OCI-LY7 (cell line): ENCODE data around the gene CRACR2B. TPM values are rescaled to one million over a fixed set of nuclear protein-coding genes. Genes with fewer than 3 reads are reported as not detected.

Experiments
- BruUV-seq: library from RNA; stranded (reverse); fragments of 400-500 nt; replicated peaks from 2 replicates; lab custom pipeline; 2021; lab: Mats Ljungman, UMichigan
- CTCF ChIA-PET: fragments of 300-600 bp; sonication (Branson Sonifier 250); formaldehyde crosslinking; loops from one replicate; lab custom pipeline; 2022; ENCODE audit warnings: antibody characterized with exemption; ENCODE audit not compliant: unreplicated experiment; lab: Charles Lee
- POLR2A ChIA-PET: fragments of 300-600 bp; sonication (Branson Sonifier 250); formaldehyde crosslinking; loops from one replicate; lab custom pipeline; 2022; ENCODE audit warnings: antibody characterized with exemption; lab: Charles Lee
- DNase-seq: peaks from one replicate; pipeline ENCODE4 v3.0.0-alpha.2; 2015; ENCODE audit warnings: low spot score
- H2AFZ ChIP-seq: fragments of 200-600 bp; sonication (generic), shearing (Covaris generic); 2 replicates; pipeline ENCODE4 v1.6.1; 2014; ENCODE audit warnings: mild to moderate bottlenecking, antibody characterized with exemption, low read length, moderate library complexity
- H3K27ac ChIP-seq: fragments of 200-600 bp; sonication (generic); 2 replicates; pipeline ENCODE4 v1.5.1; 2014; ENCODE audit warnings: mixed run types, low read depth, mild to moderate bottlenecking, moderate library complexity, low read length, inconsistent platforms; ENCODE audit not compliant: poor library complexity, severe bottlenecking
- H3K36me3 ChIP-seq: fragments of 200-600 bp; sonication (generic); 2 replicates; pipeline ENCODE4 v1.6.1; 2014; ENCODE audit warnings: mild to moderate bottlenecking, antibody characterized with exemption, low read length, moderate library complexity, mixed read lengths; ENCODE audit not compliant: insufficient read depth
- H3K4me1 ChIP-seq: fragments of 200-600 bp; sonication (generic); 2 replicates; pipeline ENCODE4 v1.5.1; 2014; ENCODE audit warnings: mild to moderate bottlenecking, low read length; ENCODE audit not compliant: insufficient read depth, poor library complexity, severe bottlenecking
- H3K4me2 ChIP-seq: fragments of 200-600 bp; sonication (generic); 2 replicates; pipeline ENCODE4 v1.6.1; 2014; ENCODE audit warnings: mild to moderate bottlenecking, low read length
- H3K4me3 ChIP-seq: fragments of 200-600 bp; sonication (generic); 2 replicates; pipeline ENCODE4 v1.5.1; 2014; ENCODE audit warnings: mild to moderate bottlenecking, low read depth, low read length; ENCODE audit not compliant: poor library complexity, severe bottlenecking
- H3K79me2 ChIP-seq: fragments of 200-600 bp; sonication (generic); 2 replicates; pipeline ENCODE4 v1.6.1; 2016; ENCODE audit warnings: low read depth, mild to moderate bottlenecking, low read length, moderate library complexity, mixed read lengths; ENCODE audit not compliant: insufficient read depth
- H3K9me2 ChIP-seq: fragments of 200-600 bp; sonication (generic); 2 replicates; pipeline ENCODE4 v1.6.1; 2016; ENCODE audit warnings: mild to moderate bottlenecking, low read length, mixed read lengths; ENCODE audit not compliant: insufficient read depth
- H3K9me3 ChIP-seq: fragments of 200-600 bp; sonication (generic); 2 replicates; pipeline ENCODE4 v1.6.1; 2014; ENCODE audit warnings: mild to moderate bottlenecking, mixed run types, low read length, mixed read lengths
- H4K20me1 ChIP-seq: fragments of 200-600 bp; sonication (generic); 2 replicates; pipeline ENCODE4 v1.6.1; 2014; ENCODE audit warnings: mild to moderate bottlenecking, antibody characterized with exemption, low read length, moderate library complexity, mixed read lengths; ENCODE audit not compliant: insufficient read depth
- EZH2phosphoT487 ChIP-seq: fragments of 200-600 bp; sonication (generic); IDR thresholded peaks from 2 replicates; pipeline ENCODE4 v1.6.1; 2018; ENCODE audit warnings: low read depth, borderline replicate concordance, mild to moderate bottlenecking, mixed run types, antibody characterized with exemption, low read length, moderate library complexity, mixed read lengths
- intact Hi-C: fragments of 100-400 bp; cut with micrococcal nuclease; formaldehyde crosslinking; loops from one replicate; pipeline ENCODE4 v1.10.0; 2022; ENCODE audit not compliant: unreplicated experiment
- total RNA-seq, 2 experiments: library from RNA; depleted of rRNA in 1 of 2; stranded (reverse); fragments of >200 nt in 1 of 2; shearing (Covaris generic) in 1 of 2; gene quantifications; 2 replicates each; pipeline ENCODE4 v1.2.3, GENCODE V29; 2014 to 2022
- TF ChIP-seq, protein P1 (sequence below): fragments of 200-600 bp; sonication (generic); conservative IDR thresholded peaks from 2 replicates; pipeline ENCODE4 v1.5.1; 2014; ENCODE audit warnings: mild to moderate bottlenecking, antibody characterized with exemption, low read length, moderate library complexity, mixed read lengths

CRACR2B gene
- total RNA-seq, 2 experiments from 2014 or later: 2.8 to 20.1 TPM

DNA sequence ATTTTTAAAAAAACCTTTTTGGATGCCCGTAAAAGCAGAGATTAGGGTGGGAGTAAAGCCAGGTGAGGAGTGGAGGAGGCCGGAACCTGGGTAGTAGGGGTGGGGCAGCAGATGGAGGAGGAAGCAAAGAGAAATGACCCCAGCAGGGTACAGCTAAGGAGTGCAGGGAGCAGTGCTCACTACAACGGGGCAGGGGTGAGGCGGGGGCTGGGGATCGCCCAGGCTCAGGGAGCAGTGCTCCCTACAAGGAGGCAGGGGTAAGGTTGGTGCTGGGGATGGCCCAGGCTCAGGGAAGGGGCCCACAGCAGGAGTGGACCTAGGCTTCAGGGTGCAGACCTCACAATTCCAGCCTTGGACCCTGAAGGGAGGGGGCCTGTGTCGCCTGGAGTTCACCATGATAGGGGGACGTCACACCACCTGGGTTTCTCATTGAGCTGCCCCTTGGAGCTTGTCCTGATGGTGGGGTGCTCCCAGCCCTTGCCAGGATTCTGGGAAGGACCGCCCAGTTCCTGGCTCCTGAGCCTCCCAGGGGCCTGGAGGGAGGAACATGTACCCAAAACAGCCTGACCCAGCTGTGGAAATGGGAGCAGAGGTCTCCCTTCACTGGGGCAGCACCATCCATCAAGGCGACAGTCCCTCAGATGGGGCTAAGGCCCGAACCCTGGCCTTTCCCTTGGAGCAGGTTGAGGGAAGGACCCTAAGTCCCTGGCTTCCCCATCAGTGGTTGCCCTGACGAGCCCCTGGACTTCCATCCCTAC lies 11.9 kb upstream of the CRACR2B start:
- Histone ChIP-seq H3K9me3 (no peaks in the 10 kb centered on the region), H2AFZ (no peak overlapping the region), H3K4me2 (no peak overlapping the region), H3K79me2 (peaks cover 14% of the 10 kb centered on the region), H3K36me3 (peaks cover 53% of the 10 kb centered on the region), H3K27ac (no peak overlapping the region), H3K4me3 (no peak overlapping the region), H3K4me1 (peaks cover 45% of the 10 kb centered on the region), H3K9me2 (no peaks in the 10 kb centered on the region), H4K20me1 (peaks cover 9% of the 10 kb centered on the region; the same call in 1 of the 2 replicates)
- TF ChIP-seq, protein P1, sequence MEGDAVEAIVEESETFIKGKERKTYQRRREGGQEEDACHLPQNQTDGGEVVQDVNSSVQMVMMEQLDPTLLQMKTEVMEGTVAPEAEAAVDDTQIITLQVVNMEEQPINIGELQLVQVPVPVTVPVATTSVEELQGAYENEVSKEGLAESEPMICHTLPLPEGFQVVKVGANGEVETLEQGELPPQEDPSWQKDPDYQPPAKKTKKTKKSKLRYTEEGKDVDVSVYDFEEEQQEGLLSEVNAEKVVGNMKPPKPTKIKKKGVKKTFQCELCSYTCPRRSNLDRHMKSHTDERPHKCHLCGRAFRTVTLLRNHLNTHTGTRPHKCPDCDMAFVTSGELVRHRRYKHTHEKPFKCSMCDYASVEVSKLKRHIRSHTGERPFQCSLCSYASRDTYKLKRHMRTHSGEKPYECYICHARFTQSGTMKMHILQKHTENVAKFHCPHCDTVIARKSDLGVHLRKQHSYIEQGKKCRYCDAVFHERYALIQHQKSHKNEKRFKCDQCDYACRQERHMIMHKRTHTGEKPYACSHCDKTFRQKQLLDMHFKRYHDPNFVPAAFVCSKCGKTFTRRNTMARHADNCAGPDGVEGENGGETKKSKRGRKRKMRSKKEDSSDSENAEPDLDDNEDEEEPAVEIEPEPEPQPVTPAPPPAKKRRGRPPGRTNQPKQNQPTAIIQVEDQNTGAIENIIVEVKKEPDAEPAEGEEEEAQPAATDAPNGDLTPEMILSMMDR: no peak
- no peak for TF ChIP-seq EZH2phosphoT487
- DNase-seq: no peak
- ChIA-PET POLR2A (no interaction called here), CTCF (no interaction called here)
- no TSS peak for BruUV-seq
- intact Hi-C loops: no loop called here

DNA sequence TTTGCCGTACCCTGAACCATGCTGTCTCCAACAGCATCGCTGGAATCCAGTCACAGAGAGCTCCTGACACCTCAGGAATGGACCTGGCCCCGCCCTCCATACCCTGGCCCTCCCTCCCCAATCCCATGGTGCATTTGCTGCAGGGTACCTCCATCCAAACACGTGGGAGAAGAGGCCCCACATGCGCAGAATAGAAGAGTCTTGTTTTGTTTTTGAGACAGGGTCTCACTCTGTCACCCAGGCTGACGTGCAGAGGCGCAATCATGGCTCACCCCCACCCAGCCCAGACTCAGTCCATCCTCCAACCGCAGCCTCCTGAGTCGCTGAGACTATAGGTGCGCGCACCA lies 11.3 kb upstream of the CRACR2B start:
- no peak overlapping the region for H2AFZ ChIP-seq
- H3K79me2 ChIP-seq: peaks cover 9% of the 10 kb centered on the region
- no peak overlapping the region for H3K27ac ChIP-seq
- H3K9me3 ChIP-seq: no peaks in the 10 kb centered on the region
- no peaks in the 10 kb centered on the region for H3K9me2 ChIP-seq
- no peak overlapping the region for H3K4me2 ChIP-seq
- intact Hi-C loops: no loop called here
- TF ChIP-seq EZH2phosphoT487: no peak
- TF ChIP-seq, protein P1: no peak
- no peak for DNase-seq
- no peak overlapping the region for H3K4me3 ChIP-seq
- BruUV-seq: no TSS peak
- CTCF ChIA-PET: no interaction called here
- peaks cover 47% of the 10 kb centered on the region for H3K36me3 ChIP-seq
- peaks cover 43% of the 10 kb centered on the region for H3K4me1 ChIP-seq
- H4K20me1 ChIP-seq: peaks cover 4% of the 10 kb centered on the region; the same call in 1 of the 2 replicates
- POLR2A ChIA-PET: no interaction called here
